SK-N-SH (cell line): ENCODE measurements around the gene CATSPERB. TPM values are rescaled to one million over a fixed set of nuclear protein-coding genes. Genes with fewer than 3 reads are reported as not detected.

Source experiments
- CTCF ChIA-PET: fragments of 300-600, 350-600 bp; formaldehyde crosslinking; extraction: SDS; loops from one replicate; lab custom pipeline; 2021; lab: Yijun Ruan, JAX
- POLR2A ChIA-PET: fragments of 350-600 bp; sonication (Branson Sonifier 250); formaldehyde crosslinking; extraction: SDS; loops from one replicate; lab custom pipeline; 2020; ENCODE audit warnings: antibody characterized with exemption, inconsistent platforms; lab: Yijun Ruan, JAX
- DNase-seq: peaks from one replicate; pipeline ENCODE4 v3.0.0; 2012
- H2AFZ ChIP-seq: fragments of 200-600 bp; sonication (generic); 2 replicates; pipeline ENCODE4 v1.8.1; 2016; ENCODE audit warnings: antibody characterized with exemption, mild to moderate bottlenecking, low read depth
- H3F3A ChIP-seq: fragments of 200-600 bp; sonication (generic); replicated peaks from 2 replicates; pipeline ENCODE3; 2016; ENCODE audit warnings: antibody characterized with exemption, mild to moderate bottlenecking; ENCODE audit not compliant: insufficient read depth
- H3K27ac ChIP-seq, 2 experiments: fragments of 200-500 bp in 1 of 2; fragments of 200-600 bp in 1 of 2; sonication (Bioruptor generic) in 1 of 2; sonication (generic), shearing (Covaris generic) in 1 of 2; 2 replicates each; pipeline versions ENCODE4 v1.5.1 to v1.6.1; 2014 to 2016; ENCODE audit warnings: low read depth in 2 of 2, inconsistent platforms in 1 of 2, low read length in 1 of 2, mild to moderate bottlenecking in 1 of 2, mixed read lengths in 1 of 2
- H3K27me3 ChIP-seq: fragments of 200-600 bp; sonication (generic), shearing (Covaris generic); 2 replicates; pipeline ENCODE4 v1.6.1; 2016; ENCODE audit warnings: mixed run types; ENCODE audit not compliant: insufficient read depth
- H3K36me3 ChIP-seq, 2 experiments: fragments of 200-500 bp in 1 of 2; fragments of 200-600 bp in 1 of 2; sonication (Bioruptor generic) in 1 of 2; sonication (generic) in 1 of 2; replicated peaks in 1 of 2; 2 replicates each; pipeline versions ENCODE3 to v1.5.1; 2014 to 2016; ENCODE audit warnings: low read length in 1 of 2, mild to moderate bottlenecking in 1 of 2; ENCODE audit not compliant: insufficient read depth in 2 of 2, control insufficient read depth in 1 of 2
- H3K4me1 ChIP-seq, 2 experiments: fragments of 200-500 bp in 1 of 2; fragments of 200-600 bp in 1 of 2; sonication (Bioruptor generic) in 1 of 2; sonication (generic), shearing (Covaris generic) in 1 of 2; 2 replicates each; pipeline versions ENCODE4 v1.5.1 to v1.6.1; 2014 to 2016; ENCODE audit warnings: low read depth in 1 of 2, low read length in 1 of 2, mixed run types in 1 of 2; ENCODE audit not compliant: insufficient read depth in 2 of 2, control insufficient read depth in 1 of 2
- H3K4me2 ChIP-seq: fragments of 200-600 bp; sonication (generic), shearing (Covaris generic); 2 replicates; pipeline ENCODE4 v1.6.1; 2017; ENCODE audit warnings: mixed run types
- H3K4me3 ChIP-seq, 2 experiments: fragments of 200-500 bp in 1 of 2; fragments of 200-600 bp in 1 of 2; sonication (Bioruptor generic) in 1 of 2; sonication (generic), shearing (Covaris generic) in 1 of 2; 2 replicates each; pipeline versions ENCODE4 v1.5.1 to v1.8.1; 2014 to 2016; ENCODE audit warnings: low read depth in 2 of 2, inconsistent platforms in 1 of 2, low read length in 1 of 2, mild to moderate bottlenecking in 1 of 2, mixed read lengths in 1 of 2, moderate library complexity in 1 of 2
- H3K79me2 ChIP-seq: fragments of 200-600 bp; sonication (generic); 2 replicates; pipeline ENCODE4 v1.8.1; 2017; ENCODE audit warnings: mild to moderate bottlenecking; ENCODE audit not compliant: insufficient read depth
- H3K9ac ChIP-seq: fragments of 200-600 bp; sonication (generic); 2 replicates; pipeline ENCODE4 v1.6.1; 2017; ENCODE audit warnings: mixed run types
- H3K9me2 ChIP-seq: fragments of 200-600 bp; sonication (generic); 2 replicates; pipeline ENCODE4 v1.6.1; 2017; ENCODE audit warnings: mixed run types
- H3K9me3 ChIP-seq: fragments of 200-600 bp; sonication (generic); 2 replicates; pipeline ENCODE4 v1.6.1; 2017; ENCODE audit warnings: mixed run types, mild to moderate bottlenecking, moderate library complexity
- H4K20me1 ChIP-seq: fragments of 200-600 bp; sonication (generic); 2 replicates; pipeline ENCODE4 v1.6.1; 2017; ENCODE audit warnings: mild to moderate bottlenecking, mixed run types; ENCODE audit not compliant: insufficient read depth
- CHD2 ChIP-seq: fragments of 150-350 bp; IDR thresholded peaks from 2 replicates; pipeline ENCODE4 v1.6.1; 2018; ENCODE audit warnings: low read length; ENCODE audit not compliant: partially characterized antibody
- EP300 ChIP-seq, 2 experiments: IDR thresholded peaks; 2 replicates each; pipeline versions ENCODE4 v1.4.0 to v1.6.1; 2012; ENCODE audit warnings: borderline replicate concordance in 1 of 2, low read depth in 1 of 2, low read length in 1 of 2
- FOSL2 ChIP-seq: IDR thresholded peaks from 2 replicates; pipeline ENCODE4 v1.4.0; 2012; ENCODE audit warnings: low read depth, mild to moderate bottlenecking, moderate library complexity, borderline replicate concordance
- FOXM1 ChIP-seq: IDR thresholded peaks from 2 replicates; pipeline ENCODE4 v1.4.0; 2012; ENCODE audit warnings: low read depth, mild to moderate bottlenecking
- GABPA ChIP-seq: IDR thresholded peaks from 2 replicates; pipeline ENCODE4 v1.4.0; 2012; ENCODE audit warnings: low read depth, mild to moderate bottlenecking
- GATA2 ChIP-seq: sonication (generic); formaldehyde crosslinking; IDR thresholded peaks from 2 replicates; pipeline ENCODE4 v1.5.0; 2020; ENCODE audit warnings: mild to moderate bottlenecking, missing genetic modification reagents
- MXI1 ChIP-seq: IDR thresholded peaks from 2 replicates; pipeline ENCODE4 v1.6.1; 2012; ENCODE audit warnings: mild to moderate bottlenecking, low read depth, low read length, improper control_type of control experiment
- NFIC ChIP-seq: IDR thresholded peaks from 2 replicates; pipeline ENCODE4 v1.4.0; 2012; ENCODE audit warnings: borderline replicate concordance
- NRF1 ChIP-seq: IDR thresholded peaks from 2 replicates; pipeline ENCODE4 v1.6.1; 2012; ENCODE audit warnings: low read depth, mild to moderate bottlenecking, low read length
- POLR2AphosphoS5 ChIP-seq: IDR thresholded peaks from 2 replicates; pipeline ENCODE4 v1.6.1; 2012; ENCODE audit warnings: low read depth, low read length
- RAD21 ChIP-seq: IDR thresholded peaks from 2 replicates; pipeline ENCODE4 v1.6.1; 2012; ENCODE audit warnings: mild to moderate bottlenecking, low read length
- RCOR1 ChIP-seq: fragments of 150-350 bp; IDR thresholded peaks from 2 replicates; pipeline ENCODE4 v1.6.1; 2017; ENCODE audit warnings: antibody characterized with exemption, low read length
- SIN3A ChIP-seq: IDR thresholded peaks from 2 replicates; pipeline ENCODE4 v1.6.1; 2012; ENCODE audit warnings: low read depth, mild to moderate bottlenecking, low read length, moderate library complexity, borderline replicate concordance
- TEAD4 ChIP-seq: IDR thresholded peaks from 2 replicates; pipeline ENCODE4 v1.4.0; 2012; ENCODE audit warnings: mild to moderate bottlenecking, borderline replicate concordance; ENCODE audit not compliant: insufficient read depth
- YY1 ChIP-seq: IDR thresholded peaks from 2 replicates; pipeline ENCODE4 v1.4.0; 2012; ENCODE audit warnings: low read depth, mild to moderate bottlenecking
- WGBS: methylation state at CpG from one replicate; pipeline ENCODE4 v1.1.6; 2017; ENCODE audit warnings: low lambda C conversion rate; 5-methylcytosine and 5-hydroxymethylcytosine counted together
- polyA plus RNA-seq, 3 experiments: library from polyadenylated mRNA; depleted of rRNA; stranded (reverse); fragments of >200 nt; gene quantifications; 2 replicates each; pipeline ENCODE4 v1.2.3, GENCODE V29; 2012
- TF ChIP-seq, protein P1 (sequence below): IDR thresholded peaks from 2 replicates; pipeline ENCODE4 v1.4.0; 2012; ENCODE audit warnings: low read depth, borderline replicate concordance
- TF ChIP-seq, protein P2 (sequence below): IDR thresholded peaks from 2 replicates; pipeline ENCODE4; 2012
- TF ChIP-seq, protein P3 (sequence below): fragments of 150-350 bp; IDR thresholded peaks from 2 replicates; pipeline ENCODE4 v1.6.1; 2016; ENCODE audit warnings: mild to moderate bottlenecking, low read depth, low read length

Gene CATSPERB
- polyA plus RNA-seq, 1 of the 3 experiments (the other 2 are of a cell fraction), result 0.08 TPM

DNA sequence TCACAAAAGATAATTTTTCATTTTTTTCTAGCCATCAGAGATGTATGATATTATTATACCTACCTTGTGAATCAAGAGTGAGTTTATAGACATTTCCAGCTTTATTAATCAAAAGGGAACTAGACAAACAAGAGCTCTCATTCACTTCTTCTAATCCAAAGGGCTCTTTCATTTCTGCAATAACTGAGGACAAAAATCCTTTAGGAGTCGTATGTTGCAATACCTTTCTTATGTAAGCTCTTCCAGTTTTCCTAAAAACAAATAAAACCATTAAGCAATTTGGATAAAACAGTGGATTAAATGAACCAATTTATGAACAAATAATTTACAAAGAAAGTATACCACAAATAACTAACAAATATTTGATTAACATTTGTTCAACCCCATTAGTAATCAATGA is 107.1 kb downstream of the CATSPERB start:
- no peaks in the 10 kb centered on the region for H3K4me1 ChIP-seq

DNA sequence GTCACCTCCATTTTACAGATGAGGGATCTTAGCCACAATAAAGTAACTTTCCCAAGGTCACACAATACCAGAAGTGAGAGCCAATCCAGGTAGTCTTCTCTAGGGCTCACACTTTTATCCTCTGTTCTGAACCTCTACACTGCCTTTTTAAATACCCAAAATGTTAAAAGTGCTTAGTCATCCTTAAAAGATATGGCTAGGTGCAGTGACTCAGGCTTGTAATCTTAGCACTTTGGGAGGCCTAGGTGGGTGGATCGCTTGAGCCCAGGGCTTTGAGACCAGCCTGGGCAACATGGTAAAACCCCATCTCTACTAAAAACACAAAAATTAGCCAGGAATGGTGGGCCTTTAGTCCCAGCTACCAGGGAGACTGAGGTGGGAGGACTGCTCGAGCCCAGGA is 117.7 kb downstream of the CATSPERB start:
- H3K36me3 ChIP-seq, result no peaks in the 10 kb centered on the region
- no peaks in the 10 kb centered on the region for H3K79me2 ChIP-seq
- no peak overlapping the region for H3K27ac ChIP-seq
- H3K4me1 ChIP-seq, result no peaks in the 10 kb centered on the region
- WGBS, result 50% methylated on average over 1 of the region's 2 CpGs
- ChIA-PET CTCF (no interaction called here), POLR2A (no interaction called here)
- no peak overlapping the region for H3K4me3 ChIP-seq
- H3K4me2 ChIP-seq, result no peak overlapping the region
- DNase-seq, result no peak
- H3K9me2 ChIP-seq, result no peaks in the 10 kb centered on the region
- H3F3A ChIP-seq, result no peaks in the 10 kb centered on the region
- H3K27me3 ChIP-seq, result no peaks in the 10 kb centered on the region
- H3K9ac ChIP-seq, result no peak overlapping the region
- H3K9me3 ChIP-seq, result no peaks in the 10 kb centered on the region
- H2AFZ ChIP-seq, result 0 out of 2 replicates have a peak overlapping the region, but pooled peaks have one; percentile 4
- no peaks in the 10 kb centered on the region for H4K20me1 ChIP-seq
- TF ChIP-seq FOSL2 (no peak), GABPA (no peak)
- TF ChIP-seq, all 33 proteins: peak for 0

More for the DNA sequence above, 107.1 kb downstream of the CATSPERB start:
- Histone ChIP-seq H2AFZ (no peak overlapping the region), H3K9ac (no peak overlapping the region), H3K36me3 (no peaks in the 10 kb centered on the region), H4K20me1 (no peaks in the 10 kb centered on the region), H3K9me2 (no peaks in the 10 kb centered on the region), H3K9me3 (no peaks in the 10 kb centered on the region), H3F3A (no peaks in the 10 kb centered on the region), H3K27ac (no peak overlapping the region), H3K27me3 (no peaks in the 10 kb centered on the region; the same call in 1 of the 2 replicates), H3K4me3 (no peak overlapping the region), H3K79me2 (no peaks in the 10 kb centered on the region), H3K4me2 (no peak overlapping the region)
- POLR2A ChIA-PET, result no interaction called here
- TF ChIP-seq MXI1 (no peak), RAD21 (no peak), EP300 (IDR thresholded peaks at IDR 0.05; ENCODE audit: borderline replicate concordance in 1 of 2, low read depth in 1 of 2, low read length in 1 of 2) (no peak), CHD2 (no peak), GATA2 (CRISPR knock-in tag) (no peak)
- TF ChIP-seq, protein P1, sequence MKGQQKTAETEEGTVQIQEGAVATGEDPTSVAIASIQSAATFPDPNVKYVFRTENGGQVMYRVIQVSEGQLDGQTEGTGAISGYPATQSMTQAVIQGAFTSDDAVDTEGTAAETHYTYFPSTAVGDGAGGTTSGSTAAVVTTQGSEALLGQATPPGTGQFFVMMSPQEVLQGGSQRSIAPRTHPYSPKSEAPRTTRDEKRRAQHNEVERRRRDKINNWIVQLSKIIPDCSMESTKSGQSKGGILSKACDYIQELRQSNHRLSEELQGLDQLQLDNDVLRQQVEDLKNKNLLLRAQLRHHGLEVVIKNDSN, result no peak
- TF ChIP-seq, protein P2, sequence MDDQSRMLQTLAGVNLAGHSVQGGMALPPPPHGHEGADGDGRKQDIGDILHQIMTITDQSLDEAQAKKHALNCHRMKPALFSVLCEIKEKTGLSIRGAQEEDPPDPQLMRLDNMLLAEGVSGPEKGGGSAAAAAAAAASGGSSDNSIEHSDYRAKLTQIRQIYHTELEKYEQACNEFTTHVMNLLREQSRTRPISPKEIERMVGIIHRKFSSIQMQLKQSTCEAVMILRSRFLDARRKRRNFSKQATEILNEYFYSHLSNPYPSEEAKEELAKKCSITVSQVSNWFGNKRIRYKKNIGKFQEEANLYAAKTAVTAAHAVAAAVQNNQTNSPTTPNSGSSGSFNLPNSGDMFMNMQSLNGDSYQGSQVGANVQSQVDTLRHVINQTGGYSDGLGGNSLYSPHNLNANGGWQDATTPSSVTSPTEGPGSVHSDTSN, result no peak
- CTCF ChIA-PET, result no interaction called here
- no peak for DNase-seq
- 9% methylated on average over 1 of the region's 1 CpG for WGBS

DNA sequence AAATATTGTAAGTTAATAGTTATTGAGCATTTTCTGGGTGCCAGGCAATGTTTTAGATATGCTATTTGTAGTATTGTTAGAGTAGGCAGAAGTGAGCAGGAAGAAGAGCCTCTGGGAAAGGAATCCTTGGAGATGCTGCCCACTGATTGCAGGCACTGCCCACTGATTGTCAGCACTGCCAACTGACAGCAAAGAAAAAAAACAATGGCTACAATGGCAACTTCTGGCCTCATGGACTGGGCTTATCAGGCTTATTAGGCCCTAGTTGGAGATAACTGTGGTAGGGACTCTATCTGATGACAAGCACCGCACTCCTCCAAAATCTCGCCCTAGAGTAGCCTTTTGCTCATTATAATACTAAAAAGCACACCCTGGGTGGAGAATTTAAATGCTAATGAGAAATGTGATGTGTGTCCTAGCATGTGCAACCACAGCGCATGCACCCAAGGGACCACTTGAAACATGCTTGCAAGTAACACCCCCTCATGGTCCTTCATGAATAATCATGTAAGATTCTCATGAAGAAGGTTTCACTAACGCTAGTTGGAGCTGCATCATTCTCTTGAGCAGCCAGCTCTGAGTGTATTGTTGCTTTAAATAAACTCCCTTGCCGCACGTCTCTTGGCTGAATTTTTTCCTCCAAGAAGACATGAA is 118.3 kb downstream of the CATSPERB start:
- no peak for TF ChIP-seq MXI1
- TF ChIP-seq RAD21, result no peak
- TF ChIP-seq YY1, result no peak
- no peak for TF ChIP-seq FOXM1
- no peak for TF ChIP-seq FOSL2
- TF ChIP-seq POLR2AphosphoS5, result no peak
- TF ChIP-seq CHD2, result no peak
- TF ChIP-seq, protein P3, sequence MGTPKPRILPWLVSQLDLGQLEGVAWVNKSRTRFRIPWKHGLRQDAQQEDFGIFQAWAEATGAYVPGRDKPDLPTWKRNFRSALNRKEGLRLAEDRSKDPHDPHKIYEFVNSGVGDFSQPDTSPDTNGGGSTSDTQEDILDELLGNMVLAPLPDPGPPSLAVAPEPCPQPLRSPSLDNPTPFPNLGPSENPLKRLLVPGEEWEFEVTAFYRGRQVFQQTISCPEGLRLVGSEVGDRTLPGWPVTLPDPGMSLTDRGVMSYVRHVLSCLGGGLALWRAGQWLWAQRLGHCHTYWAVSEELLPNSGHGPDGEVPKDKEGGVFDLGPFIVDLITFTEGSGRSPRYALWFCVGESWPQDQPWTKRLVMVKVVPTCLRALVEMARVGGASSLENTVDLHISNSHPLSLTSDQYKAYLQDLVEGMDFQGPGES, result no peak
- no peak for TF ChIP-seq RCOR1
- no peak for TF ChIP-seq SIN3A
- no peak for TF ChIP-seq NFIC
- TF ChIP-seq NRF1, result no peak
- no peak for TF ChIP-seq TEAD4
- no peaks in the 10 kb centered on the region for H3K36me3 ChIP-seq
- no peak overlapping the region for H3K27ac ChIP-seq
- no peaks in the 10 kb centered on the region for H3K4me1 ChIP-seq
- POLR2A ChIA-PET, result no interaction called here
- no peaks in the 10 kb centered on the region for H4K20me1 ChIP-seq
- no peak overlapping the region for H3K4me3 ChIP-seq
- no peak for DNase-seq
- WGBS, result 32% methylated on average over 6 of the region's 6 CpGs
- H3K4me2 ChIP-seq, result no peak overlapping the region
- no peak overlapping the region for H3K9ac ChIP-seq
- H2AFZ ChIP-seq, result 0 out of 2 replicates have a peak overlapping the region, but pooled peaks have one; percentile 4
- H3K9me2 ChIP-seq, result no peaks in the 10 kb centered on the region
- no peaks in the 10 kb centered on the region for H3K27me3 ChIP-seq
- no peaks in the 10 kb centered on the region for H3K79me2 ChIP-seq
- CTCF ChIA-PET, result no interaction called here
- no peaks in the 10 kb centered on the region for H3F3A ChIP-seq
- H3K9me3 ChIP-seq, result no peaks in the 10 kb centered on the region
